ENCODE data around the gene PDIA6.

The PDIA6 gene

GRCh38 chr2:10755621-10756020 lies 57.0 kb downstream of the PDIA6 start:
- ATAC-seq (no peak), DNase-seq (ENCODE audit: low spot score in 2 of 2) (no peak)
- Mint-ChIP-seq H3K36me3 (no peaks in the 10 kb centered on the region), H3K4me3 (no peak overlapping the region), H3K4me1 (no peaks in the 10 kb centered on the region), H3K27ac (no peak overlapping the region), H3K9me3 (no peaks in the 10 kb centered on the region)

GRCh38 chr2:10753876-10754275 lies 58.7 kb downstream of the PDIA6 start:
- DNase-seq (ENCODE audit: low spot score in 2 of 2) = no peak
- no peaks in the 10 kb centered on the region for H3K9me3 Mint-ChIP-seq
- H3K36me3 Mint-ChIP-seq = no peaks in the 10 kb centered on the region
- H3K27ac Mint-ChIP-seq = no peak overlapping the region
- no peak overlapping the region for H3K4me3 Mint-ChIP-seq
- ATAC-seq = no peak
- no peaks in the 10 kb centered on the region for H3K4me1 Mint-ChIP-seq

- H3K4me3 Mint-ChIP-seq = no peak overlapping the region
- H3K9me3 Mint-ChIP-seq = no peaks in the 10 kb centered on the region
- ATAC-seq (no peak), DNase-seq (ENCODE audit: low spot score in 2 of 2) (no peak)
- no peaks in the 10 kb centered on the region for H3K36me3 Mint-ChIP-seq
- H3K27ac Mint-ChIP-seq = no peak overlapping the region
- no peaks in the 10 kb centered on the region for H3K4me1 Mint-ChIP-seq
These were observed 59.4 kb downstream of the PDIA6 start for GRCh38 chr2:10753156-10753555.

- Mint-ChIP-seq H3K4me3 (no peak overlapping the region), H3K9me3 (no peaks in the 10 kb centered on the region), H3K4me1 (no peaks in the 10 kb centered on the region), H3K27ac (no peak overlapping the region), H3K36me3 (no peaks in the 10 kb centered on the region)
- ATAC-seq (no peak), DNase-seq (ENCODE audit: low spot score in 2 of 2) (no peak)
These were observed 60.3 kb downstream of the PDIA6 start for GRCh38 chr2:10752236-10752635.

- DNase-seq (ENCODE audit: low spot score in 2 of 2) = no peak
- no peaks in the 10 kb centered on the region for H3K9me3 Mint-ChIP-seq
- peaks cover 4% of the 10 kb centered on the region for H3K4me1 Mint-ChIP-seq
- no peak overlapping the region for H3K4me3 Mint-ChIP-seq
- H3K36me3 Mint-ChIP-seq = no peaks in the 10 kb centered on the region
- no peak overlapping the region for H3K27ac Mint-ChIP-seq
- no peak for ATAC-seq
These were observed 62.0 kb downstream of the PDIA6 start for GRCh38 chr2:10750610-10751009.

DNA sequence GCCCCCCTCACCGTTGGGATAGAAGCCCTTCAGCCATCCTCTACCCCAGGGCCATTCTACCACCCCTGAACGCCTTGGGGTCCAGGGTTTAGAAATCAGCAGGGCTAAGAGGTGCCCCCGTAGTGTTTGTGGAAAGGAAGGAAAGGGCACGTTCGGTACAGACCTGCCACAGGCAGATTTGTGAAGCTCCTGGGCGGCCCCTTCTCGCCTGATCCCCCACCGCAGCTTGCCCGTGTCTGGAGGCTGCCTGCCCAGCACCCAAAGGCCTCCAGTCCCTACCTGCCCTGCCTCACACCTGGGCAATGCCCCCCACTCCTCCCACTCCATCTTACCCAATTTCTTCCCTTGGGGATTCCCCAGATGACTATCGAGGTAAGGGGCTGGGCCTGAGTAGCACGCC lies 69.9 kb downstream of the PDIA6 start:
- Mint-ChIP-seq H3K4me3 (no peak overlapping the region), H3K36me3 (no peaks in the 10 kb centered on the region), H3K9me3 (no peaks in the 10 kb centered on the region), H3K27ac (no peak overlapping the region), H3K4me1 (peaks cover 7% of the 10 kb centered on the region)
- ATAC-seq (no peak), DNase-seq (ENCODE audit: low spot score in 2 of 2) (no peak)

GRCh38 chr2:10741139-10741538 lies 71.4 kb downstream of the PDIA6 start:
- Mint-ChIP-seq H3K9me3 (no peaks in the 10 kb centered on the region), H3K36me3 (no peaks in the 10 kb centered on the region), H3K4me1 (peaks cover 7% of the 10 kb centered on the region), H3K4me3 (no peak overlapping the region), H3K27ac (no peak overlapping the region)
- DNase-seq (ENCODE audit: low spot score in 2 of 2) (no peak), ATAC-seq (no peak)

DNA sequence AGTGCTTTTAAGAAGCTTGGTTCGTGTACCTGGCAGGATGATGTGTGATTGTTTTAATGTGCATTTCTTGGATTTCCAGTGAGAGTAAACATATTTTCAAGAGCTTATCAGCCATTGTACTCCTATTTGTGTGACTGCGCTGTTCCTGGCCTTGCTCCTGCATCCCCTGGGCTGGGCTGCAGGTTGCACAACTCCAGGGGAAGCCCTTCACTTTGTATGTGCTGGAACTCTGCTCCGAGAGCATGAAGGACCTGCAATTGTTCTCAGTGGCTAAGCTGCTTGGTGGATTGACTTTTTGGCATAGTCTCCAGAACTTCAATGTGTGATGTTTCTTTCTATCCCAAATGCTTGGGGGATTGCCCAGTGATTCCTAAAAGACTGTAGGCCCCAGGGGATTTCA lies 72.4 kb downstream of the PDIA6 start:
- no peaks in the 10 kb centered on the region for H3K36me3 Mint-ChIP-seq
- no peak overlapping the region for H3K4me3 Mint-ChIP-seq
- H3K27ac Mint-ChIP-seq = no peak overlapping the region
- DNase-seq (ENCODE audit: low spot score in 2 of 2) (no peak), ATAC-seq (no peak)
- no peaks in the 10 kb centered on the region for H3K9me3 Mint-ChIP-seq
- no peaks in the 10 kb centered on the region for H3K4me1 Mint-ChIP-seq

DNA sequence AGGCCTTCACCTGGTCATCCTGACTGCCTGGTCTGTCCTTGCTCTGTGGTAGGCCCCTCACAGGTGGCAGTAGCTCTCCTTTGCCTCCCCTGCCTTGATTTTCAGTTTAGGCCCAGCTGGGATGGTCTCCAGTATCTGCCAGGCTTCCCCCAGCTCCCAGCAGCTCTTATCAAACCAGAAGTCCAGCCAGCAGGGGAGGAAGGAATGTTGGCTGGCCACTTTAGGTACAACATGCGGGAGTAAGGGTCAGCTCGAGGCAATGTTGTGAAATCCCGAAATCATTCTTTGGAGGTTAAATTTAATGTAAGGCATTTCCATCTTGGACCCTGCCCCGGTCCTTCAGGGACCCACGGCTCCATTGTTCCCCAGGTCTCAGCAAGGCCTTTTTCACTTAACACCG lies 74.4 kb downstream of the PDIA6 start:
- ATAC-seq = no peak
- H3K9me3 Mint-ChIP-seq = no peaks in the 10 kb centered on the region
- H3K4me3 Mint-ChIP-seq = no peak overlapping the region
- peaks cover 1% of the 10 kb centered on the region for H3K4me1 Mint-ChIP-seq
- no peaks in the 10 kb centered on the region for H3K36me3 Mint-ChIP-seq
- no peak for DNase-seq (ENCODE audit: low spot score in 2 of 2)
- no peak overlapping the region for H3K27ac Mint-ChIP-seq

DNA sequence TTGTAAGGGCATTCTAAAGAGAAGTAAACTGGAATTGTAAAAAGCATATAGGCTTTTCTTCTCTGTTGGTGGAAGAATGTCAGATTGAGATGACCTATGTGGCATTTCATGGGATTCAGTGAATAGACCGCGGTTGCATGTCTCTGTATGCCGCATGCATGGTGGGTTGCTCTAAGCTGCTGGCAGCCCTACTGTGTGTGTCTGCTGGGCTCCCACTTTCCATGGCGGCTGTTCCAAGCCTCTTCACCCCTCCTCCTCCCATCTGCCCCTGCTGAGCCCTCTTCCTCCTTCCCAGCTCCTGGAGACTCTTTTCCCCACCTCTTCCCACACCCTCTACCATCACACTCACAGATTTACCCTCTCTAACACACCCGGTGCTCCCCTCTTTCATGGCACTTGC lies 78.6 kb downstream of the PDIA6 start:
- H3K9me3 Mint-ChIP-seq = no peaks in the 10 kb centered on the region
- H3K4me1 Mint-ChIP-seq = peaks cover 6% of the 10 kb centered on the region
- H3K27ac Mint-ChIP-seq = no peak overlapping the region
- H3K4me3 Mint-ChIP-seq = no peak overlapping the region
- ATAC-seq (no peak), DNase-seq (ENCODE audit: low spot score in 2 of 2) (no peak)
- no peaks in the 10 kb centered on the region for H3K36me3 Mint-ChIP-seq

GRCh38 chr2:10733566-10733925 lies 79.0 kb downstream of the PDIA6 start:
- peaks cover 6% of the 10 kb centered on the region for H3K4me1 Mint-ChIP-seq
- DNase-seq (ENCODE audit: low spot score in 2 of 2) (no peak), ATAC-seq (no peak)
- H3K36me3 Mint-ChIP-seq = no peaks in the 10 kb centered on the region
- no peaks in the 10 kb centered on the region for H3K9me3 Mint-ChIP-seq
- H3K27ac Mint-ChIP-seq = no peak overlapping the region
- H3K4me3 Mint-ChIP-seq = no peak overlapping the region
